Activated T-cell treated with anti-CD3 and anti-CD28 coated beads, Interleukin-2, amount 50 U/mL, for 72 hours (primary cell): ENCODE data around the gene MMP14. TPM values are rescaled to one million over a fixed set of nuclear protein-coding genes. Genes with fewer than 3 reads are reported as not detected.
A peak's percentile ranks its signal among the peaks of the same experiment; 100 is the strongest.
"Not testable (repeated sequence)": the region's sequence is repeated elsewhere in the genome, so short reads cannot be mapped to it uniquely, and the experiment has no call there.

Source experiments
- ATAC-seq, 2 donors: fragments of 150-1000 bp; cut with Tn5 transposase; replicated peaks in 1 of 2; 2 replicates each; pipeline ENCODE4 v1.10.0; 2021; ENCODE audit warnings: moderate library complexity in 2 of 2, mild to moderate bottlenecking in 1 of 2
- DNase-seq, 2 donors: peaks; one replicate each; pipeline ENCODE4 v3.0.0; 2021 to 2022; ENCODE audit warnings: mixed read lengths in 1 of 2
- H3K27ac Mint-ChIP-seq: one replicate; pipeline ENCODE4 v1.8.0; 2022; ENCODE audit warnings: mild to moderate bottlenecking, moderate library complexity, mixed read lengths
- H3K27me3 Mint-ChIP-seq: one replicate; pipeline ENCODE4 v1.8.0; 2022; ENCODE audit warnings: low read depth, mixed read lengths
- H3K36me3 Mint-ChIP-seq, 2 donors: one replicate each; pipeline ENCODE4 v1.8.0; 2022; ENCODE audit warnings: mixed read lengths in 2 of 2, mild to moderate bottlenecking in 1 of 2; ENCODE audit not compliant: insufficient read depth in 2 of 2
- H3K4me1 Mint-ChIP-seq: one replicate; pipeline ENCODE4 v1.8.0; 2022; ENCODE audit warnings: low read depth, mixed read lengths
- H3K4me3 Mint-ChIP-seq, 2 donors: one replicate each; pipeline ENCODE4 v1.8.0; 2022; ENCODE audit warnings: mild to moderate bottlenecking in 2 of 2, mixed read lengths in 2 of 2, moderate library complexity in 2 of 2
- H3K9me3 Mint-ChIP-seq, 2 donors: one replicate each; pipeline ENCODE4 v1.8.0; 2022; ENCODE audit warnings: mixed read lengths in 2 of 2
- total RNA-seq, 2 donors: library from RNA; stranded (reverse); gene quantifications; one replicate each; pipeline ENCODE4 v1.2.3, GENCODE V29; 2022

Gene MMP14
- total RNA-seq, 2 donors from 2014 or later = 1.4 to 6.8 TPM

GRCh38 chr14:22802860-22803686 is 33.3 kb upstream of the MMP14 start:
- Mint-ChIP-seq H3K36me3 (no peaks in the 10 kb centered on the region), H3K27me3 (peaks cover 37% of the 10 kb centered on the region), H3K4me1 (no peaks in the 10 kb centered on the region), H3K4me3 (no peak overlapping the region), H3K9me3 (no peaks in the 10 kb centered on the region), H3K27ac (no peak overlapping the region)
- ATAC-seq (no peak), DNase-seq (no peak)

- Mint-ChIP-seq H3K4me3 (no peak overlapping the region), H3K27ac (no peak overlapping the region), H3K9me3 (no peaks in the 10 kb centered on the region), H3K27me3 (peaks cover 34% of the 10 kb centered on the region), H3K36me3 (no peaks in the 10 kb centered on the region), H3K4me1 (no peaks in the 10 kb centered on the region)
- no peak for ATAC-seq
- DNase-seq = no peak
Measured at GRCh38 chr14:22803687-22803974, 32.8 kb upstream of the MMP14 start.

- not testable (repeated sequence) for H3K9me3 Mint-ChIP-seq, H3K4me1 Mint-ChIP-seq, H3K27ac Mint-ChIP-seq, ATAC-seq, H3K36me3 Mint-ChIP-seq, H3K4me3 Mint-ChIP-seq, DNase-seq
- H3K27me3 Mint-ChIP-seq = peaks cover 23% of the 10 kb centered on the region
Measured at GRCh38 chr14:22805235-22805634, 31.1 kb upstream of the MMP14 start.

- Mint-ChIP-seq H3K4me1 (peaks cover 5% of the 10 kb centered on the region), H3K27me3 (peaks cover 6% of the 10 kb centered on the region), H3K36me3 (no peaks in the 10 kb centered on the region), H3K4me3 (no peak overlapping the region), H3K27ac (no peak overlapping the region), H3K9me3 (no peaks in the 10 kb centered on the region)
- DNase-seq (no peak), ATAC-seq (no peak)
Measured at GRCh38 chr14:22807432-22808087, 28.8 kb upstream of the MMP14 start.

GRCh38 chr14:22808388-22809209 is 27.8 kb upstream of the MMP14 start:
- Mint-ChIP-seq H3K9me3 (no peaks in the 10 kb centered on the region), H3K4me3 (no peak overlapping the region), H3K36me3 (no peaks in the 10 kb centered on the region), H3K27me3 (no peaks in the 10 kb centered on the region), H3K4me1 (peaks cover 5% of the 10 kb centered on the region), H3K27ac (no peak overlapping the region)
- DNase-seq = no peak
- no peak for ATAC-seq

GRCh38 chr14:22811722-22812121 is 24.7 kb upstream of the MMP14 start:
- no peak overlapping the region for H3K27ac Mint-ChIP-seq
- H3K36me3 Mint-ChIP-seq = no peaks in the 10 kb centered on the region
- H3K4me3 Mint-ChIP-seq = no peak overlapping the region
- no peaks in the 10 kb centered on the region for H3K9me3 Mint-ChIP-seq
- DNase-seq = no peak
- no peak for ATAC-seq
- no peaks in the 10 kb centered on the region for H3K27me3 Mint-ChIP-seq
- H3K4me1 Mint-ChIP-seq = peaks cover 16% of the 10 kb centered on the region

- Mint-ChIP-seq H3K27me3 (no peaks in the 10 kb centered on the region), H3K9me3 (no peaks in the 10 kb centered on the region), H3K4me1 (peaks cover 18% of the 10 kb centered on the region), H3K27ac (no peak overlapping the region), H3K4me3 (no peak overlapping the region), H3K36me3 (no peaks in the 10 kb centered on the region)
- DNase-seq (no peak), ATAC-seq (no peak)
Measured at GRCh38 chr14:22812744-22813143, 23.6 kb upstream of the MMP14 start.

GRCh38 chr14:22813145-22813544 is 23.2 kb upstream of the MMP14 start:
- Mint-ChIP-seq H3K9me3 (no peaks in the 10 kb centered on the region), H3K27ac (no peak overlapping the region), H3K4me1 (peaks cover 21% of the 10 kb centered on the region), H3K27me3 (no peaks in the 10 kb centered on the region), H3K36me3 (no peaks in the 10 kb centered on the region), H3K4me3 (no peak overlapping the region)
- DNase-seq (no peak), ATAC-seq (no peak)

GRCh38 chr14:22814373-22814772 is 22.0 kb upstream of the MMP14 start:
- ATAC-seq (no peak), DNase-seq (no peak)
- Mint-ChIP-seq H3K36me3 (no peaks in the 10 kb centered on the region), H3K27ac (no peak overlapping the region), H3K9me3 (no peaks in the 10 kb centered on the region), H3K27me3 (no peaks in the 10 kb centered on the region), H3K4me1 (peaks cover 27% of the 10 kb centered on the region), H3K4me3 (no peak overlapping the region)

GRCh38 chr14:22814941-22815713 is 21.3 kb upstream of the MMP14 start, which contains the start of gene SLC7A7:
SLC7A7 (minus strand) TSS chr14:22815435; CDS start chr14:22813398, 2,037 bp downstream.
- Mint-ChIP-seq H3K36me3 (no peaks in the 10 kb centered on the region), H3K27ac (no peak within 1 kb of the TSS), H3K9me3 (no peaks in the 10 kb centered on the region), H3K4me3 (no peak within 1 kb of the TSS), H3K4me1 (peaks cover 35% of the 10 kb centered on the region), H3K27me3 (no peaks in the 10 kb centered on the region)
- ATAC-seq (no peak), DNase-seq (no peak)

- Mint-ChIP-seq H3K9me3 (no peaks in the 10 kb centered on the region), H3K4me3 (peak overlapping the region in 1 of 2 donors; percentile 28), H3K27me3 (no peaks in the 10 kb centered on the region), H3K36me3 (no peaks in the 10 kb centered on the region), H3K27ac (no peak overlapping the region), H3K4me1 (peaks cover 43% of the 10 kb centered on the region)
- DNase-seq = no peak
- ATAC-seq = peak; percentile 46 to 57
Measured at GRCh38 chr14:22819151-22819988, 17.0 kb upstream of the MMP14 start.

- no peak overlapping the region for H3K4me3 Mint-ChIP-seq
- no peaks in the 10 kb centered on the region for H3K36me3 Mint-ChIP-seq
- H3K27me3 Mint-ChIP-seq = no peaks in the 10 kb centered on the region
- H3K4me1 Mint-ChIP-seq = peaks cover 45% of the 10 kb centered on the region
- H3K27ac Mint-ChIP-seq = no peak overlapping the region
- no peak for DNase-seq
- no peak for ATAC-seq
- H3K9me3 Mint-ChIP-seq = no peaks in the 10 kb centered on the region
Measured at GRCh38 chr14:22820731-22821130, 15.7 kb upstream of the MMP14 start.
